HG02759 (cell line): Measurements from ENCODE around the gene FGD1.
"Not testable (repeated sequence)": the region's sequence is repeated elsewhere in the genome, so short reads cannot be mapped to it uniquely, and the experiment has no call there.

ENCODE experiments used
- ATAC-seq: cut with Tn5 transposase; IDR thresholded peaks from one replicate; pipeline ENCODE4 v1.9.1; 2021; ENCODE audit warnings: mild to moderate bottlenecking, moderate library complexity; ENCODE audit not compliant: unreplicated experiment

FGD1 gene

GRCh38 chrX:54495814-54496516 is at the start of gene FGD1:
TSS of gene FGD1 (minus strand) at chrX:54496234. CDS start at chrX:54495432, 802 bp downstream.
- no peak for ATAC-seq

DNA sequence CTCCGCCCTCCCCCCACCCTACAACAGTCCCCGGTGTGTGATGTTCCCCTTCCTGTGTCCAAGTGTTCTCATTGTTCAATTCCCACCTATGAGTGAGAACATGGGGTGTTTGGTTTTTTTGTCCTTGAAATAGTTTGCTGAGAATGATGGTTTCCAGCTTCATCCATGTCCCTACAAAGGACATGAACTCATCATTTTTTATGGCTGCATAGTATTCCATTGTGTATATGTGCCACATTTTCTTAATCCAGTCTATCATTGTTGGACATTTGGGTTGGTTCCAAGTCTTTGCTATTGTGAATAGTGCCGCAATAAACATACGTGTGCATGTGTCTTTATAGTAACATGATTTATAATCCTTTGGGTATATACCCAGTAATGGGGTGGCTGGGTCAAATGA is 46.2 kb upstream of the FGD1 start:
- not testable (repeated sequence) for ATAC-seq

DNA sequence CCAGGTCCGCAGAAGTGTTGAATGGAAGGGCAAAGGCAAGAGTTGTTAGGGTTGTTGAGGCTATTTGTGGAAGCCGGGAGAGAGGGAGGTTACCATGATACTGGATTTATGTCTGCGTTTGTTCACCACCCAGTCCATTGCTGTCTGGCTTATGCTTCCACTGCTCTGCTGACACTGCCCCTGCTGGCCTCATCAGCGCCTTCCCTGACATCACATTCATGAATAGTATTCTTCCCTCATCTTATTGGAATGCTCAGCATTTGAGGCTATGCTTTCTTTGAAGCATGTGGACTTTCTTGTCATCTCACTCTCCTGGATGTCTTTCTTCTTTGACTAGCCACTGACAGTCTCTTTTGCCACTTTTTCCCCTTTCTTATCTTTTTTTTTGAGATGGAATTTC is 44.3 kb upstream of the FGD1 start:
- ATAC-seq = no peak

GRCh38 chrX:54534271-54534670 is 38.2 kb upstream of the FGD1 start:
- no peak for ATAC-seq

DNA sequence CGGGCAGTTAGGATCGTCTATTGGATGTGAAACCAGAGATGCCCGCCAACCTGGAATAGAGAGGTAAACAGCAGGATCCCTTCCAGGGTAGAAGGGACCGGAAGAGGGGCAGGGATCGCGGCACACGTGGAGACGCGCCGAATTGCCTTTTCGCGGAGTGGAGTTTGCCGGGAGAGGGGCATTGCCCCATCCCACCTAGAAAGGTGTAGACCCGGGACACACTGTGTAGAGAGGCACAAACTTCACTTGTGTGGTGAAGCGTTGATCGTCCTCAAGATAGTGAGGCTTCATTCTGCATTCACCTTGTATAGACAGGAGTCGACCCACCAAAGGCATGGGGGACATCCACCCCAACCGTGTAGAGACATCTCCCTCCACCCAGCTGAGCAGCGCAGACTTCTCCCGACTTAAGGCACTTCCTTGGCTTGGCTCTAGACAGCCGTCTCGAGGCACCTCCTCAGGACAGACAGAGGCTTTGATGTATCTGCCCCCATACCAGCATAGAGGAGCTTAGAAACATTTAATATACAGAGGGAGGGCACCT is 34.4 kb upstream of the FGD1 start:
- peak; percentile 30 for ATAC-seq

DNA sequence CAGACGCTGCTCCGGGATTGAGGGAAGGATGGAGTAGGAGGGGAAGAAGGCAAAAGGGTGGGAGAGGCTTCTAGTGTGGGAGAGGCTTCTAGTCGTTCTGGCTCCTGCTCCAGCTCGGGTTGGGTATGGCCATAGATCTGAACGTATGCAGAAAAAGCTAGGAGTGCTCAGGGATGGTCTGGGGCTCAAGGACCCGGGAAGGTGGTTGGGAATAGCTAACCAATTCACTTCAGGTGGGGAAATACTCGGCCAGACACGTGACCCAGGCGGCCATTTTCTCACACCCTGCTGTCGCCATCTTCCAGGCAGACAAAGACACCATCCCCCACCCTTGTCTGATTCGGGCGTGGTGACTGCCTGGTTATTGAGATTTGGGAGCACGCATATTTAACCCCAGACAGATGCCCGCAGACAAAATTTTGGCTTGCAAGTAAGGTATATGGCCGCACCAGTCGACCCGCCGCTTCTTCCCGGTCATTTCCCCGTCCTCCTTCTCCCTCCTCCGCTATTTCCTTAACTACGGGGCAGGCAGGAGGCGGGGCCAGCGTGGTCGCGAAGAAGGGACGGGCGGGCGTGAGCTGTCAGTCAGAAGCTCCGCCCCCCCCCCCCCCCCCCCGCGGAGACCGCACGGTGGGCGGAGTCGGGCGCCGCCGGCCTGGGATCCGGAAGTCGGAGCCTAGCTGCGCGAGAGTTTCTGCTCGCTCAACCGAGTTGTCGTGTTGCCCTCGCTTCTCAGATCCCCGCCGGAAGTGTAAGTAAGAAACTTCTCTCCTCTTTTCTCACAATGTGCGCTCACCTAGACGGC is 33.7 kb upstream of the FGD1 start, which contains the start of gene GNL3L:
Gene GNL3L, plus strand, starts transcription at position 668 of the 805 bp plus-strand sequence. CDS start 2,348 bp downstream, outside the sequence.
- ATAC-seq = peak; percentile 90

DNA sequence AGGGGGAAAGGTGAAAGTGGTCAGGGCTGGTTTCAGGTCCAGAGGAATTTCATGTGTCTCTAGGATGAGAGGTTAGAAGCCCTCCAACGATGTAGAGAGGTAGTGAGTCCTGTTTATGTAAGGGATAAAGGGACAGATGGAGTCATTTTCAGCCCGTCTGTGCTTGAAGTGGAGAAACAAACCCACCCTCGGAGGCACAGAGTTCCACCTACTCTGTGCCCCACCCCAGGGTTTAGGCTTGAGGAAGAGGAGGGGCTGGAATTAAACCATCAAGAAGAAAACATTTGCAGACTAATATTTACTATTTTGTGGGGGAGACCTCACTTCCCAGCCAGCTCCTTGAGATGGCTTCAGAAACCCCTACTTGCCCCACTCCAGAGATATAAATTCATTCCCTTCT is 33.1 kb upstream of the FGD1 start:
- no peak for ATAC-seq

- ATAC-seq = no peak
Observed at GRCh38 chrX:54509400-54509799, 13.4 kb upstream of the FGD1 start.

GRCh38 chrX:54496936-54497335 is 902 bp upstream of the FGD1 start:
- no peak for ATAC-seq

DNA sequence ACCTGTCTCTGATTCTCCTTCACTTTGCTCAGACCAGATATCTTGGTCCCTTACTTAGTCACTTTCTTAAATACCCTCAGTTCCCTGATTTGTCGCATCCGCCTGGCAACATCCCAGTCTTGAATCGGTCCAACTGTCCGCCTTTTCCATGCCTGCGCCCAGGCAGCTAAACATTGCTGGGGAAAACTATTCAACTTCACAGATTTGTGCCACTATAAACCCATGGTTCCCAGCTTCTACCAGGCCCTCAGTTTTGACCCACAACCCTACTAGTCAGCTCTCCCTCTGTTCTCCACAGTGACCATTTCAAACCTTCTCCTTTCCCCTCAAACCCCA is 451 bp upstream of the FGD1 start:
- ATAC-seq = no peak

DNA sequence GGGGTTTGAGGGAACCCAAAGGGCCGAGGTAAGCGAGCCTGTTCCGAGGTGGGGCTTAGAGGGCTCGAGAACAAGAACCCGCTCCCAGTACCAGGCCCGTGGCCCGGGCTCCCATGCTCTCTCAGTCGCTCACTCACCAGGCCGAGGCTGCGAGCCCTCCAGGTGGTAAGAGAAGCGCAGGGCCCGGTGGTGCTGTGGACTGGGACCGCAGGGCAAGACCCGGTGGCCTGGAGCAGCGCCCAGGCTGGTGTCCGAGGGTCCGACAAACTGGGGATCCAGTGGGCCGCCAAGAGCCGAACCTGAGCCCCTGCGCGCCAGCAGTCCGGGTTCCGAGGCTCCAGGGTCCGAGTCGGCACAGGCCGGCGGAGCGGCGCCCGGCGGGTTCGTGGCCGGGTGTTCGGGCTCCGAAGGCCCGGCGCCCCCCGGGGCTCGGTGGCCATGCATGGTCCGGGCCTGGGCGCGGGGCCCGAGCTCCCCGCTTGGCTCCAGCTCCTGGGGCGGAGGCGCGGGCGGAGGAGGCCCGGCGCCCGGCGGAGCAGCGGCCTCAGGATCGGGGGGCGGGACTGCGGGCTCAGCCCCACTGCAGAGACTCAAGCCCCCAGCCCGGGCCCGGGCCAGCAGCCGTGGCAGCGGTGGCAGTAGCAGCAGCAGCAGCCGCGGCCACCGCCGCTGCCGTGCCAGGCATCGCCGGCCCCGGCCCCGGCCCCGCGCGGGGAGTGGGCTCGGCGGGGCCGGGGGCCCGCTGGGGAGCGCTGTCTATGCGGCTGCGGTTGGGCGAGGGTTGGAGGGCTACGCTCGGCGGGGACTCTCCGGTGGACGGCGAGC is 833 bp downstream of the FGD1 start:
- no peak for ATAC-seq

GRCh38 chrX:54494166-54494988 is 1.7 kb downstream of the FGD1 start:
- no peak for ATAC-seq

- ATAC-seq = no peak
Observed at GRCh38 chrX:54492340-54492739, 3.7 kb downstream of the FGD1 start.

DNA sequence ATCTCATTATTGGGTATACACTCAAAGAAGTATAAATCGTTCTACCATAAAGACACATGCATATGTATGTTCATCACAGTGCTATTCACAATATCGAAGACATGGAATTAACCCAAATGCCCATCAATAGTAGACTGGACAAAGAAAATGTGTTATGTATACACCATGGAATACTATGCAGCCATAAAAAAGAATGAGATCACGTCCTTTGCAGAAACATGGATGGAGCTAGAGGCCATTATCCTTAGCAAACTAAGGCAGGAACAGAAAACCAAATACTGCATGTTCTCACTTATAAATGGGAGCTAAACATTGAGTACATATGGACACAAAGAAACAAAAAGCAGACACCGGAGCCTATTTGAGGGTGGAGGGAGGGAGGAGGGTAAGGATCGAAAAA is 6.2 kb downstream of the FGD1 start:
- not testable (repeated sequence) for ATAC-seq

GRCh38 chrX:54484666-54485065 is 11.4 kb downstream of the FGD1 start:
- no peak for ATAC-seq

DNA sequence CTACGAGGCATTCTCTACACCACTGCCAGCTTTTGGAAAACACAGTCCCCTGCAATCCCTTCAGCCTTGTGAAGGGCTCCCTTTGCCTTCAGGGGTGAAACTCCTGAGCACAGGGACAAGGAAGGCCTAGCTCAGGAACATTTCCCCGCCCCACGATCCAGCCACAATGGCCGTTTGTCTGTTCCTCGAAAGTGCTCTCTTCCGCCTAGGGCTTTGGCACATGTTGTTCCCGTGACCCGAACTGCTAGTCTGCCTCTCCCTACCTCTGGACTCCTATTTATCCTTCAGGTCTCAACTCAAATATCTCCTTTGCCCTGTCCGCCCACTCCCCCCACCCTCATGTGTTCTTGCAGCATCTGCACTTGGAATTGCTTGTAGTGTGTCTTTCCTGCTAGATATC is 12.1 kb downstream of the FGD1 start:
- no peak for ATAC-seq

DNA sequence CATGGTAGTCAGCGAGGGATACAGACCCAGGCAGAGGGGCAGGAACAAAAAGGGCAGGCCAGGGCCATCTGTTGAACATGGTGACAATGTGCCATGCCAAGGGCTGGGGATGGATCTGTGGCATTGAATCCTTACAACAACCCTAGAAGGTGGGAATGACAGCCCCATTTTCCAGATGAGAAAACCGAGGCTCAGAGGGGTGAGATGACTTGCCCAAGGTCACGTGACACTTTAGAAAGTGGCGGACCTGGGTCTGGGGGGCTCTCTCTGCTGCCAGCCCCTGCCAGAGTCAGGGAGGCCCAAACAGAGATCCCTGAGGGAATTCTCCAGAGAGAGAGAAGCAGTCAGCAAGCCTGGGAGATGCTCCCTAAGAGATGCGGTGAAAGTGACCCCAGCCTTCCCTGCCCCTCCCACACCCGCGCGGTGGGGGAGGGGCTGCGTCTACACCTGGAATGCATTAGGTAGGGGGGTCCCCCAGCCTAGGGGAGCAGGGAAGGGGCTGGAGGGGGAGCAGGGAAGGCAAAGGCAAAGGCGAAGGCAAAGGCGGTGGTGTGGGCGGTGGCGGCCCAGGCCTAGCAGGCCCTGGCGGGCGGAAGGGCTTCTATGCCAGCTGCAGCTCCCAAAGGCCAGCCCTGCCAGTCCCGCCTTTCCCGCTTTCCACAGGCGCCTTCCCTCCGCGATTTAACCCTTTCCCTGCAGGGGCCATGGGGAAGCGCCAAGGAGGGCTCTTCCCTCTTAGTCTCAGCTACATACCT is 13.0 kb downstream of the FGD1 start:
- ATAC-seq = no peak

GRCh38 chrX:54479136-54480111 is 16.6 kb downstream of the FGD1 start:
- ATAC-seq = no peak
